ENCODE measurements around the gene NGLY1. TPM values are rescaled to one million over a fixed set of nuclear protein-coding genes. Genes with fewer than 3 reads are reported as not detected.

Gene NGLY1
- total RNA-seq, 1 experiment from 2014 or later, result 39.0 TPM

- no peak for DNase-seq (ENCODE audit: low spot score)
- in situ Hi-C loops (cut with HindIII; ENCODE audit: low sequenced_read_pairs), result no loop called here
Observed at GRCh38 chr3:25679166-25679565, 104.1 kb downstream of the NGLY1 start.

GRCh38 chr3:25678581-25678980 lies 104.7 kb downstream of the NGLY1 start:
- no peak for DNase-seq (ENCODE audit: low spot score)
- in situ Hi-C loops (cut with HindIII; ENCODE audit: low sequenced_read_pairs), result no loop called here

GRCh38 chr3:25677121-25677520 lies 106.1 kb downstream of the NGLY1 start:
- DNase-seq (ENCODE audit: low spot score), result no peak
- in situ Hi-C loops (cut with HindIII; ENCODE audit: low sequenced_read_pairs), result no loop called here

GRCh38 chr3:25674670-25675069 lies 108.6 kb downstream of the NGLY1 start:
- no peak for DNase-seq (ENCODE audit: low spot score)
- in situ Hi-C loops (cut with HindIII; ENCODE audit: low sequenced_read_pairs), result no loop called here

GRCh38 chr3:25673738-25674298 lies 109.4 kb downstream of the NGLY1 start:
- in situ Hi-C loops (cut with HindIII; ENCODE audit: low sequenced_read_pairs), result no loop called here
- DNase-seq (ENCODE audit: low spot score), result no peak

Other genes starting within 250 kb of the NGLY1 start
- gene TOP2B, start 118.5 kb downstream of the NGLY1 start, total RNA-seq (2014; rRNA removed; shearing (Covaris generic)), result 63.3 and 122 TPM in 2 replicates
- 14.1 and 16.0 TPM in 2 replicates for gene OXSM, start 6.6 kb upstream of the NGLY1 start, total RNA-seq (2014; rRNA removed; shearing (Covaris generic))